Ovary (tissue), 9 donors: Measurements from ENCODE around the gene FANCC. TPM values are rescaled to one million over a fixed set of nuclear protein-coding genes. Genes with fewer than 3 reads are reported as not detected.
"Not testable (repeated sequence)": the region's sequence is repeated elsewhere in the genome, so short reads cannot be mapped to it uniquely, and the experiment has no call there.

Experiments used
- DNase-seq, 5 donors: peaks; one replicate each; pipeline ENCODE4 v3.0.0-alpha.2; 2019 to 2020
- H3K27ac ChIP-seq, 2 donors: fragments of 200-600 bp; one replicate each; pipeline versions ENCODE4 v1.5.1 to v1.8.0; 2019 to 2022
- H3K27me3 ChIP-seq: fragments of 200-600 bp; one replicate; pipeline ENCODE4 v1.8.0; 2022
- H3K36me3 ChIP-seq: fragments of 200-600 bp; sonication (generic); one replicate; pipeline ENCODE4 v1.5.1; 2019
- H3K4me1 ChIP-seq: one replicate; pipeline ENCODE4 v1.8.1; 2013; ENCODE audit warnings: mild to moderate bottlenecking, moderate library complexity; ENCODE audit not compliant: insufficient read depth
- H3K4me3 ChIP-seq: fragments of 200-600 bp; sonication (generic); one replicate; pipeline ENCODE4 v1.5.1; 2017
- H3K9me3 ChIP-seq, 2 donors: fragments of 200-600 bp in 1 of 2; sonication (generic) in 1 of 2; one replicate each; pipeline versions ENCODE4 v1.5.1 to v1.8.1; 2013 to 2019; ENCODE audit warnings: mild to moderate bottlenecking in 1 of 2, moderate library complexity in 1 of 2
- EP300 ChIP-seq: sonication (generic); formaldehyde crosslinking; IDR thresholded peaks from one replicate; pipeline ENCODE4 v1.6.1; 2017; ENCODE audit warnings: antibody characterized with exemption
- POLR2A ChIP-seq: fragments of 450-650 bp; IDR thresholded peaks from one replicate; pipeline ENCODE4 v1.6.1; 2017; ENCODE audit warnings: antibody characterized with exemption, mild to moderate bottlenecking, moderate library complexity
- WGBS, 3 donors: extraction: QIAGEN DNeasy Blood & Tissue Kit in 1 of 3; methylation state at CpG; one replicate each; pipeline versions ENCODE4 v1.1.5 to v1.1.7; 2013 to 2017; 5-methylcytosine and 5-hydroxymethylcytosine counted together
- intact Hi-C, 4 donors: fragments of 100-400 bp; cut with DNase I; formaldehyde crosslinking; loops; one replicate each; pipeline versions ENCODE4 v1.11.0 to v1.15.1; 2022 to 2023
- polyA plus RNA-seq, 2 donors: library from polyadenylated mRNA; stranded (reverse); fragments of 200-250 nt in 1 of 2; fragments of 350-450 nt in 1 of 2; fragmentation: Illumina TruSeq in 1 of 2; extraction: RNeasy Lipid Tissue Mini Kit (QIAGEN cat#74804) in 1 of 2; gene quantifications; one replicate each; pipeline ENCODE4 v1.2.3, GENCODE V29; 2013 to 2014
- total RNA-seq, 7 donors: library from RNA; depleted of rRNA in 2 of 7; stranded (reverse); fragments of >200 nt in 2 of 7; fragmentation: NEBNext Ultra II Directional in 3 of 7; extraction: Animal tissue kit (Norgen Biotek cat#: 25700) in 3 of 7; gene quantifications; one replicate each; pipeline versions ENCODE4 v1.1.0 to v1.2.4, GENCODE V29; 2016 to 2023
- TF ChIP-seq, protein P1 (sequence below), 3 donors: fragments of 450-650 bp in 2 of 3; fragments of 200-600 bp in 1 of 3; IDR thresholded peaks; one replicate each; pipeline versions ENCODE4 v1.5.1 to v1.8.0; 2016 to 2022; ENCODE audit warnings: antibody characterized with exemption in 3 of 3, mild to moderate bottlenecking in 1 of 3
- donor health status: DM: no; HTN: no; CAD: no; lungs with moderate emphysema.
- donor health status: DM: no; HTN: no; CAD: no.
- donor health status: Bipolar disorder and iron deficiency.
- donor health status: DM: yes; HTN: yes; CAD: no.
- donor health status: DM: no; HTN: no; CAD: no.
- donor health status: DM: yes; HTN: yes; CAD: no.

FANCC gene
- total and polyA plus RNA-seq, 9 donors, result 2.9 to 7.5 (median 4.9) TPM

GRCh38 chr9:95297316-95297715, 20.2 kb downstream of the FANCC start:
- intact Hi-C loops, result no loop called here
- Histone ChIP-seq H3K9me3 (no peaks in the 10 kb centered on the region), H3K27ac (no peak overlapping the region), H3K4me3 (no peak overlapping the region), H3K4me1 (peaks cover 4% of the 10 kb centered on the region), H3K27me3 (no peaks in the 10 kb centered on the region), H3K36me3 (no peaks in the 10 kb centered on the region)
- no peak for DNase-seq
- WGBS, 3 donors, result 79 to 90% (median 88%) methylated on average over 3 of the region's 3 CpGs
- TF ChIP-seq, protein P1, sequence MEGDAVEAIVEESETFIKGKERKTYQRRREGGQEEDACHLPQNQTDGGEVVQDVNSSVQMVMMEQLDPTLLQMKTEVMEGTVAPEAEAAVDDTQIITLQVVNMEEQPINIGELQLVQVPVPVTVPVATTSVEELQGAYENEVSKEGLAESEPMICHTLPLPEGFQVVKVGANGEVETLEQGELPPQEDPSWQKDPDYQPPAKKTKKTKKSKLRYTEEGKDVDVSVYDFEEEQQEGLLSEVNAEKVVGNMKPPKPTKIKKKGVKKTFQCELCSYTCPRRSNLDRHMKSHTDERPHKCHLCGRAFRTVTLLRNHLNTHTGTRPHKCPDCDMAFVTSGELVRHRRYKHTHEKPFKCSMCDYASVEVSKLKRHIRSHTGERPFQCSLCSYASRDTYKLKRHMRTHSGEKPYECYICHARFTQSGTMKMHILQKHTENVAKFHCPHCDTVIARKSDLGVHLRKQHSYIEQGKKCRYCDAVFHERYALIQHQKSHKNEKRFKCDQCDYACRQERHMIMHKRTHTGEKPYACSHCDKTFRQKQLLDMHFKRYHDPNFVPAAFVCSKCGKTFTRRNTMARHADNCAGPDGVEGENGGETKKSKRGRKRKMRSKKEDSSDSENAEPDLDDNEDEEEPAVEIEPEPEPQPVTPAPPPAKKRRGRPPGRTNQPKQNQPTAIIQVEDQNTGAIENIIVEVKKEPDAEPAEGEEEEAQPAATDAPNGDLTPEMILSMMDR (IDR thresholded peaks at IDR 0.05), result no peak
- TF ChIP-seq EP300 (no peak), POLR2A (no peak)

- Histone ChIP-seq H3K4me1 (peaks cover 4% of the 10 kb centered on the region), H3K27me3 (no peaks in the 10 kb centered on the region), H3K4me3 (no peak overlapping the region), H3K27ac (no peak overlapping the region), H3K9me3 (no peaks in the 10 kb centered on the region), H3K36me3 (no peaks in the 10 kb centered on the region)
- intact Hi-C loops, result no loop called here
- TF ChIP-seq, protein P1 (IDR thresholded peaks at IDR 0.05), result no peak
- TF ChIP-seq EP300 (no peak), POLR2A (no peak)
- DNase-seq, result no peak
- WGBS, 3 donors, result 97 to 99% (median 98%) methylated on average over 1 of the region's 1 CpG
These were observed 20.7 kb downstream of the FANCC start for GRCh38 chr9:95296761-95297160.

GRCh38 chr9:95293296-95293695, 24.2 kb downstream of the FANCC start:
- H3K27me3 ChIP-seq, intact Hi-C loops, DNase-seq, H3K36me3 ChIP-seq, H3K4me1 ChIP-seq, H3K27ac ChIP-seq, H3K9me3 ChIP-seq, H3K4me3 ChIP-seq: not testable (repeated sequence)
- 93 to 96% (median 94%) methylated on average over 6 of the region's 6 CpGs for WGBS, 3 donors

DNA sequence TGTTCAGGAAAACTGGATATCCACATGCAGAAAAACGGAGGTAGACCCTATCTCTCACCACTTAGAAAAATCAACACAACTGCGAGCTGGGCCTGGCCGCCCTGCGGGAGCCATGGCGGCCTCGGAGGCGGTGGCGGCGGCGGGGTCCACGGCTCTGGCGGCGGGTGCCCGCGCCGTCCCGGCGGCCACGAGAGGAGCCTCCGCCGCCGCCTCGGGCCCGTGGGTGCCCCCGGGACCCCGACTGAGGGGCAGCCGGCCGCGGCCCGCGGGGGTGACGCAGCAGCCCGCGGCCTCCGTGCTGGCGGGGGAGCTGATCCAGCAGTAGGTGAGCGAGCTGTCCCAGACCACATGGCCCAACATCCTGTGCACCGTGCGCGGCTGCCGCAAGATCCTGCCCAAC, 25.3 kb downstream of the FANCC start:
- Histone ChIP-seq H3K4me3 (no peak overlapping the region), H3K4me1 (no peaks in the 10 kb centered on the region), H3K36me3 (no peaks in the 10 kb centered on the region), H3K27ac (no peak overlapping the region), H3K9me3 (no peaks in the 10 kb centered on the region), H3K27me3 (no peaks in the 10 kb centered on the region)
- TF ChIP-seq POLR2A (no peak), EP300 (no peak)
- TF ChIP-seq, protein P1 (IDR thresholded peaks at IDR 0.05), result no peak
- no peak for DNase-seq
- intact Hi-C loops, result no loop called here
- 94 to 97% (median 95%) methylated on average over 35 to 41 of the region's 41 CpGs for WGBS, 3 donors

- intact Hi-C loops, result no loop called here
- Histone ChIP-seq H3K4me1 (no peaks in the 10 kb centered on the region), H3K9me3 (no peaks in the 10 kb centered on the region), H3K27ac (no peak overlapping the region), H3K27me3 (no peaks in the 10 kb centered on the region), H3K4me3 (no peak overlapping the region), H3K36me3 (no peaks in the 10 kb centered on the region)
- 14 to 29% (median 22%) methylated on average over 2 of the region's 2 CpGs for WGBS, 3 donors
- no peak for DNase-seq
- TF ChIP-seq POLR2A (no peak), EP300 (no peak)
- TF ChIP-seq, protein P1 (IDR thresholded peaks at IDR 0.05), result no peak
These were observed 31.4 kb downstream of the FANCC start for GRCh38 chr9:95286151-95286550.
